Mucosa of stomach (tissue), 1 donor: ENCODE measurements around the gene PRR16.

Source experiments
- H3K27me3 ChIP-seq: one replicate; pipeline ENCODE4 v1.7.0; 2013; ENCODE audit warnings: mild to moderate bottlenecking, low read length; ENCODE audit not compliant: control insufficient read depth, insufficient read depth
- H3K36me3 ChIP-seq: one replicate; pipeline ENCODE4 v1.7.0; 2013; ENCODE audit warnings: low read length; ENCODE audit not compliant: control insufficient read depth, insufficient read depth
- H3K4me1 ChIP-seq: one replicate; pipeline ENCODE4 v1.7.0; 2013; ENCODE audit warnings: mild to moderate bottlenecking, low read length; ENCODE audit not compliant: control insufficient read depth, insufficient read depth
- H3K4me3 ChIP-seq: one replicate; pipeline ENCODE4 v1.7.0; 2013; ENCODE audit warnings: low read length
- H3K9ac ChIP-seq: one replicate; pipeline ENCODE4 v1.7.0; 2013; ENCODE audit warnings: mild to moderate bottlenecking, low read length, moderate library complexity
- H3K9me3 ChIP-seq: one replicate; pipeline ENCODE4 v1.7.0; 2013; ENCODE audit warnings: mild to moderate bottlenecking, low read length, moderate library complexity; ENCODE audit not compliant: control insufficient read depth
- donor health status: Pancreatic carcinoma.

The PRR16 gene

DNA sequence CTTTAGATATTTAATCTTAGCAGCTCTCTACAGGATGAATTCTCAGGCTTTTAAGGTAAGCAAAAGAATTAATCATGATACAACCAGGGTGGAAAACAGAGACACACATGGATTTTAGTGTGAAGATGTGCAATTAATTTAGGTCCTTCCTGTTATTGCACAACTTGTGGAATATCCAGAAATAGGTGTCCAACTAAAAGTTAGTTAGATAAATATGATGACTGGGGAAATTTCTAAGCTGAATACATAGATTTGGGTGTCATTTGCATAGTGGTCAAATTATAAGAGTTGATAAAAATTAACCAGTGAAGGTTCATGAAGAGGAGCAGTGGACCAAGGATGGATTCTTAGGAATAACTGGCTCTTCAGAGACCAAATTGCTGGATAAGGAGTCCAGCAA lies 266.1 kb downstream of the PRR16 start:
- Histone ChIP-seq H3K9ac (no peak overlapping the region), H3K4me3 (no peak overlapping the region), H3K27me3 (no peaks in the 10 kb centered on the region), H3K9me3 (no peaks in the 10 kb centered on the region), H3K36me3 (no peaks in the 10 kb centered on the region), H3K4me1 (no peaks in the 10 kb centered on the region)

DNA sequence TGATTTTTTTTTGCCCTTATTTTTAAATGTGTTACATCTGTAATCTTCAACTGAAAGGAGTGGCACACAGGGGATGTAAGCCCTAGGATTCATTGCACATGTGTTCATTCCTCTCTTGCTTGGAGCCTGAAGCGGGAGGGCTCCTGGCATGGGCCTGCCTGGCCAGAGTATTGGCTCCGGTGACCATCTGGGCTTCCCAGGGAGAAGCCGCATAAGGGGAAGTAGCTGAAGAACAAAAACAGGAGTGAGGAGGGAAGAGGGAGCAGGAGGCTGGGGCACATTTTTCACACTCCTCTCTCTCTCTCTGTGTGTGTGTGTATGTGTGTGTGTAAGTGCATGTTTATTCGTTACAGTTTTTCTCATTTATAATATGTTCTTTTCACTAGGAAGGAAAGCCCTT lies 269.9 kb downstream of the PRR16 start:
- H3K9me3 ChIP-seq: no peaks in the 10 kb centered on the region
- no peak overlapping the region for H3K9ac ChIP-seq
- H3K27me3 ChIP-seq: no peaks in the 10 kb centered on the region
- no peak overlapping the region for H3K4me3 ChIP-seq
- no peaks in the 10 kb centered on the region for H3K36me3 ChIP-seq
- H3K4me1 ChIP-seq: no peaks in the 10 kb centered on the region

DNA sequence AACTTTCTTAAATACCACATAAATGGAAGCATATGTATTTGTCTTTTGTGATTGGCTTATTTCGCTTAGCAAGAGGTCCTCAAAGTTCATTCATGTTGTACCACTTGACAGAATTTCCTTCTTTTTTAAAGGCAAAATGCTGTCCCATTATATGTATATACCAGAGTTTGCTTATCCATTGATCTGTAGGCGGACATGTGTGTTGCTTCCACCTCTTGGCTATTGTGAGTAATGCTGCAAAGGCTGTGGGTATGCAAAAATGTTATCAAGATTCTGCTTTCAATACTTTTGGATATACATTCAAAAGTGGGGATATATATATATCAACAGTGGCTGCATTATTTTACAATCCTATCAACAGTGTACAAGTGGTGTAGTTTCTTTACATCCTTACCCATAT lies 271.0 kb downstream of the PRR16 start:
- Histone ChIP-seq H3K4me3 (no peak overlapping the region), H3K9ac (no peak overlapping the region), H3K36me3 (no peaks in the 10 kb centered on the region)

More for the DNA sequence above, 271.0 kb downstream of the PRR16 start:
- no peaks in the 10 kb centered on the region for H3K27me3 ChIP-seq
- no peaks in the 10 kb centered on the region for H3K9me3 ChIP-seq
- no peaks in the 10 kb centered on the region for H3K4me1 ChIP-seq
